IPS DF 4.7 (cell line): ENCODE data around the gene MATR3.
"Not testable (repeated sequence)": the region's sequence is repeated elsewhere in the genome, so short reads cannot be mapped to it uniquely, and the experiment has no call there.

ENCODE experiments used
- DNase-seq: peaks from one replicate; pipeline ENCODE4 v3.0.0-alpha.2; 2013; ENCODE audit warnings: low spot score; ENCODE audit errors: extremely low read depth

MATR3 gene, protein sequence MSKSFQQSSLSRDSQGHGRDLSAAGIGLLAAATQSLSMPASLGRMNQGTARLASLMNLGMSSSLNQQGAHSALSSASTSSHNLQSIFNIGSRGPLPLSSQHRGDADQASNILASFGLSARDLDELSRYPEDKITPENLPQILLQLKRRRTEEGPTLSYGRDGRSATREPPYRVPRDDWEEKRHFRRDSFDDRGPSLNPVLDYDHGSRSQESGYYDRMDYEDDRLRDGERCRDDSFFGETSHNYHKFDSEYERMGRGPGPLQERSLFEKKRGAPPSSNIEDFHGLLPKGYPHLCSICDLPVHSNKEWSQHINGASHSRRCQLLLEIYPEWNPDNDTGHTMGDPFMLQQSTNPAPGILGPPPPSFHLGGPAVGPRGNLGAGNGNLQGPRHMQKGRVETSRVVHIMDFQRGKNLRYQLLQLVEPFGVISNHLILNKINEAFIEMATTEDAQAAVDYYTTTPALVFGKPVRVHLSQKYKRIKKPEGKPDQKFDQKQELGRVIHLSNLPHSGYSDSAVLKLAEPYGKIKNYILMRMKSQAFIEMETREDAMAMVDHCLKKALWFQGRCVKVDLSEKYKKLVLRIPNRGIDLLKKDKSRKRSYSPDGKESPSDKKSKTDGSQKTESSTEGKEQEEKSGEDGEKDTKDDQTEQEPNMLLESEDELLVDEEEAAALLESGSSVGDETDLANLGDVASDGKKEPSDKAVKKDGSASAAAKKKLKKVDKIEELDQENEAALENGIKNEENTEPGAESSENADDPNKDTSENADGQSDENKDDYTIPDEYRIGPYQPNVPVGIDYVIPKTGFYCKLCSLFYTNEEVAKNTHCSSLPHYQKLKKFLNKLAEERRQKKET

DNA sequence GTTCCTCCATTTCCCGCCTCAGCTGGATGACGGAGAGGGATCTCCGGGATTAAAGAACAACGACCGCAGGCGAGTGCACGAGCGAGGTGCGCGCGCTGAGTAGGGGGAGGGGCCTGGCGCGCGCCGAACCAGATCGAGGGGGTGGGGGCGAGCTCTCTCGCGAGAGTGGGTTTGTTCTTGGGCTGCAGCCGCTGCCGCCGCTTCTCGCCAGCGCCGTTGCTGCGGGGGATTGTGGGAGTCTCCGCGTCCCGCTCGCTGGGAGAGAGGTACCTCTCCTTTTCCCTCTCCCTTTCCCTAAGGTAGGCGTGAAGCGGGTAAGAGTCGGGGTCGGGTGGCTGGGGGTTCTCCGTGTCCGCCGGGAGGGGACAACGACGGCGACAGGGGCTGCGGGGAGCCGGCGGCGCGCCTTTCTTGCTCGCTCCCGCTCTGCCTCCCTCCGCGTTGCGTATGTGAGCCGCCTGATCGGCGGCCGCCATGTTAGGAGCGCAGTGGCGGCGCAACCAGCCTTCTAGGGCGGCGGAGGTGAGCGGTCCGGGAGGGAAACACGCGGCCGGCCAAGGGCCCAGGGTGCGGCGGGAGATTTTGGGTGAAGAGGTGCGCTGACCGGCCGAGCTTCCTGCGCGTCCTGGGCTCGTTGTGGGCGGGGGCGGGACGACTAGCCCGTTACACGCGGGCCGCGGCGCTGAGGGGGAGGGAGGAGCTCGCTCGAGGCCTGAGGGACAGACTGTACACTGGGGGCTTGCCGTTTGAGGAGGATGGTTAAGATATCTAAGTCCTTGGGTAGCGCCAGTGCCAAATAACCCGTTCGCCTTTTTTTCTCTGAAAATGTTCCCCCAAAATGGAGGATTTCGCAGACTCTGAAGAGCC, at the start of gene MATR3:
Gene MATR3 (plus strand): TSS at position 234 of the 867 bp plus-strand sequence. CDS start 13,676 bp downstream, outside the sequence.
- peak; percentile 66 for DNase-seq

DNA sequence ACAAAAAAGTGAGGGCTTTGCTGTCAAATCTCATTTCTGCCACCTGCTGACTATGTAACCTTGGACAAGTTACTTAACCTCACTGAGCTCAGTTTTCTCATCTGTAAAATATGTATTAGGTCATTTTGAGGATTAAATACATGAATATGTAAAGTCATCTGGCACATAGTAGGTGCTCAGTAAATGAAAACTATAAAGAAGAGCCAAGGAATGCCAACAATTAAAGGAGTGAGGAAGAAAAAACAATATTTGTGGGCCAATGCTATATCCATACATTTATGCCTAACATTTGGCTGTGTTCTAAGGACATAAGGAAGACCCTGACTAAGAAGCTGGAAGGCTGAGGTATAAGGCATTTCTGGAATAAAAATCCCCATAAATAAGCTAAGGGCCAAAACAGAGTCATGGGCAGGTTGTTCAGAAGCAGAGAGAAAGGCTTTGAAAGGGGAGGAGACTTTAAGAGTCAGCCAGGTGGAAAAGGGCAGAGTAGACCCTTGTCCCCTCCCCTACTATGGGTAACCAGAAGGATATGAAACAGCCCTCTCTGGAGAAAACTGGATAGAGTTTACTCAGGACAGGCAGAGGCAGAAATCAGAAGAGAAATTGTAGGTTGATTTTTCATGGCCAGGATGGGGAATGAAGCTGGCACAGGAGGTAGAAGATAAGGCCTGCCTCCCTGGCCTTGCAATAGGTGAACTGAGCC, 47.8 kb upstream of the MATR3 start:
- DNase-seq = no peak

DNA sequence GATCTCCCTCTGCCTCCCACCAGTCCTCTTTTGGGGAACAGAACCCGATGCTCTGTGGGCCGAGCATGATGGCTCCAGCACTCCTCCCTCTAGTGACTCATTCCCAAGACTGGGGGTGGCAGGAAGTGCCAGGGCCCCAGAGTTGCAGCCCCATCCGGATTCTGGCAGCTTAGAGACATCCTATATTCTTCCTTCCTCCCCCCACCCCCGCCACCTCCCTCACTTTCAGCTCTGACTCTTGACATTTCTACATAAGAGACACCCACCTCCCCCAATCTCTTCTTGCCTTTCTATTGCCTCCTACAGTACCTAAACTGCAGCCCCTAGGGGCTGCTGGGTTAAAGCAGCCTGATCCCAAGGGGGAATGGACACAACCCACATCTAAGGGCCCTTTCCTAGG, 47.1 kb upstream of the MATR3 start:
- DNase-seq = no peak

DNA sequence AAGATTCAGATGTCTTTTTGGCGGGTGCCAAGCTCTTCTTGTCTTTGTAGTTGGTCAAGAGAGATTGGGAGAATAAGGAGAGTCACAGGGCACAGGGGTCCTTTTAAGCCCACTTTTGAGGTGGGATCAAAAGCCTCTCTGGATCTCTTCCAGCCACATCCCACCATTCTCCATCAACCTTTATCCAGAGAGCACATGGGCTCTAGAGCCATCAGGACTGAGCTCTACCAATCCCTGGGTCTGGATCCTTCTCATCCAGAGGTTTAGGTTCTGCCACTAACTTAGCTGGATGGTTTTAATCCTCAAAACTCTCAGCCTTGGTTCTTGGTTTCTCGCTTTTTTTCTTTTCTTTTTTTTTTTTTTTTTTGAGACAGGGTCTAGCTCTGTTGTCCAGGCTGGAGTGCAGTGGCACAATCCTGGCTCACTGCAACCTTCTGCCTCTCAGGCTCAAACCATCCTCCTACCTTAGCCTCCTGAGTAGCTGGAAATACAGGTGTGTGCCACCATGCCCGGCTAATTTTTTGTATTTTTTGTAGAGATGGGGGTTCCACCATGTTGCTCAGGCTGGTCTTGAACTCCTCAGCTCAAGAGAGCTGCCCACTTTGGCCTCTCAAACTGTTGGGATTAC, 44.6 kb upstream of the MATR3 start:
- no peak for DNase-seq

DNA sequence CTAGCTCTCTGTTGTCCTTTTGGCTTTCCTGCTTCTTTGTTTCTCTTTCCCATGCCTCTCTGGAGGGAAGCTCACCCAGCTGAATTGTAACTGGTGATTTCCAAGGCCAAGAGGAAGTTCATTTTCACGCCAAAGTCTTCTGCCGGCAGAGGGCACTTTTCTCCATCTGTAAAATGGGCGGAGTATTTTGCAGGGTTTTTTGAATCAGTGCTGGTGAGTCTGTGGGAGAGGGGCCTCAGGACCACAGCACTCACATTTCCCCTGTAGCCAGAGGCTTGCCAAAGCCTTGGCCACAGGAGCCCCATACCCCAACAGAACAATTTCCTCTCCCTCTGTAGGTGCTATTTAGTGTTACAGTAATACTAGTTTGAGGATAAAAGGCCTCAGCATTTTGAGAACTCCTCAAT, 42.3 kb upstream of the MATR3 start:
- DNase-seq = no peak

DNA sequence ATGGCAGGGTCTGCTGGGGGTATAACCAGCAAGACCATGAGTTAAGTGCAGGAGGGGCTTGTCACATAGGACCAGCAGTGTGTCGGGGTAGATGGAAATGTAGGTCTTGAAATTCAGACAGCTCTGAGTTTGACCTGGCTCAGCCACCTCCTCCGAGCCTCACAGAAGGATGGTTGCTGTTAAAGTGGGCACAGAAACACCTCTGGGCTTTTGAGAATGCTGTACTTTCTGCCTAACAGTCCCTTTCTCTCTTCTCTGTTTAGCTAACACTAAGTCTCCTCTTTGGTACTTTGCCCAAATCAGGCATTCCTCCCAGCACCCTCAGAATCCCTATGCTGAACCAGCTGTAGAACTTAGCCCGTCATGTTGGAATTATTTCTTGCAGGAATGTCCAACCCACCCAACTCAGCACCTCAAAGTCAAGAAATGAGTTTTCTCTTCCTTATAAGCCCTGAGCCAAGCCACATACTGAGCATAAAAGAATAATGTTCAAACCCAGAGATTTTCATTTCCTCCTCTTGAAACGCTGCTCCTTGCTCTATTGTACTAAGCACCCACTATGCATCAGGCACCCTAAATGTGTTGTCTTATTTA, 41.7 kb upstream of the MATR3 start:
- DNase-seq = no peak

DNA sequence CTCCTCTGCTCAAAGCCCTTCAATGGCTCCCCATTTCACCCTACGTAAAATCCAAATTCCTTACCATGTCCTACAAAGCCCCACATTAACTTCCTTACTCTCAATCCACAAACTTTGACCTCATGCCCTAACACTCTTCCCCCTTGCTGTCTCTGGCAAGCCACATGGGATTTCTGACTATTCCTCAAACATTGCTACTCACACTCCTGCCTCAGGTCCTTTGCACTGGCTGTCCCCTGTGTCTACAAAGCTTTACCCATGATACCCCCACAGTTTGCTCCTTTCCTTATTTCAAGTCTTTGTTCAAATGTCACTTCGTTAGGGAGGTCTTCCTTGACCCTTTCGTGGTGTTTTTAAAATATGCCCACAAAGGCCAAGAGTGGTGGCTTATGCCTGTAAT, 40.4 kb upstream of the MATR3 start:
- no peak for DNase-seq

DNA sequence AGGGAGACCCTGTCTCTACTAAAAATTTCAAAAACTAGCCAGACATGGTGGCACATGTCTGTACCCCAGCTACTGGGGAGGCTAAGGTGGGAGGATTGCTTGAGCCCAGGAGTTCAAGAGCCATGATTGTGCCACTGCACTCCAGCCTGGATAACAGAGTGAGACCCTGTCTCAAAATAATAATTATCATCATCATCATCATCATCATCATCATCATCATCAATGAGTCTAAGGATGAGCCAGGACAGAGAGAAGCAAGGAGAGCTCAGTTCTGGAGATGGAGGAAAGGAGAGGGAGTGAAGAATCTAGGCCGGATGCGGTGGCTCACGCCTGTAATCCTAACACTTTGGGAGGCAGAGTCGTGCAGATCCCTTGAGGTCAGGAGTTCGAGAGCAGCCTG, 36.7 kb upstream of the MATR3 start:
- no peak for DNase-seq

DNA sequence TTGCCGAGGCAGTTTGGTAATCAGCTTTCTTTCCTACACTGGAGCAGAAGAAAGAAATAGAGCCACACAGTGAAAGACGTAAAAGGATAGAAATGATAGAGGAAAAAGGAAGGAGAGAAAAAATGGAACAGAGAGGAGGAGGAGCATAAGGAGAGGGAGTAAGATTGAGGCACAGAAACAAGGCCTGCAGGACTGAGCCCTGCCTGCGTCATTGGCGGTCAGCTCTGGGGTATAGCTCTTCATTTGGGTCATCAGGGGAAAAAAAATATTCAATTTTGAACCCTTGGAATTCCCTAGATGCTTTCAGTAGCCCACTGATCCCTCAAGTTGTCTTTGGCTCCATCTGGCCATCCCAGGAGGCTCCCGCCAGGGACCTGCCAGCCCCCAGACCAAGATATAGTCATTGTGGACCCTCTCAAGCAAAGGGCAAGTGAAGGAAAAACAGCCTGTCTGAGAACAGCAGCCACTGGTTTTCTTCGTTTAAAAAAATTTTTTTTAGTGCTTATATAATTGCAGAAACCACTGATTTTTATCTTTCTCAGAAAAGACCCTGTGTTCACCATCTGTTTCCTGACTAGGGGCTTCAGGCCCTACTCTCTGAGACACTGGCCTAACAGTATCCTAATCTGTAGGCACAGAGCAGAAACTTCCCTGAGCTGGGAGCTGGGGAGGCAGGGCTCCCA, 31.3 kb upstream of the MATR3 start:
- DNase-seq = no peak

DNA sequence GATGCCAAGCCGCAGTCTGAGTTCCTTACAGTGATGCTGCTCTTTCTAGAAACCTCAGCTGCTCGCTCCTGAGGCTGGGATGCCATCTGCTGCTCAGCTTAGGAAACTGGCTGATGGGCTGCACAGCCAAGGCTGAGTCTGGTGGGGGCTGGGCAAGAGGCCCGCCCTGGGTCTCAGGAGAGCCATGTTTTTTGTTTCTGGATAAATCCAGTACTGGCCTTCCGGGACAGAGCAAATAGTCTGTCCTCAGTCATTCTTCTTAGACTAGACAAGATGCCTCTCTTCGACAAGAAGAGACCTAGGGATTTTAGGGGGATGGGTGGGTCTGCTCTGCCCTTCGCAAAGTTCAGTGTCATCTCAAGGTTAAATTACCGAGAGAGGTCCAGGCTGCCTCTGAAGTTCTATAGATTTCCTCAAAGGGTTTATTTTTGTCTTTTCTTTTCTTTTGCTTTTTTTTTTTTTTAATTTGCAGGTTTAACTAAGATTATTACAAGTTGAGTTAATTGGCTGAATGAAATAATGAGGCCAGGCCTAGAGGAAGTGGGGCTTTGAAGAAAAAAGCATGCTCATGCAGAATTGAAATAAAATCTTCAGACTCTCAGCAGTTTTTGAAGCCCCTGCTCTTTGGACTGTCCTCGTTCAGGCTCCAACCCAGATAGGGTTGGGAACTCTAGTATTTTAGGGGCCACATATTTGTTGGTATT, 30.6 kb upstream of the MATR3 start:
- no peak for DNase-seq

DNA sequence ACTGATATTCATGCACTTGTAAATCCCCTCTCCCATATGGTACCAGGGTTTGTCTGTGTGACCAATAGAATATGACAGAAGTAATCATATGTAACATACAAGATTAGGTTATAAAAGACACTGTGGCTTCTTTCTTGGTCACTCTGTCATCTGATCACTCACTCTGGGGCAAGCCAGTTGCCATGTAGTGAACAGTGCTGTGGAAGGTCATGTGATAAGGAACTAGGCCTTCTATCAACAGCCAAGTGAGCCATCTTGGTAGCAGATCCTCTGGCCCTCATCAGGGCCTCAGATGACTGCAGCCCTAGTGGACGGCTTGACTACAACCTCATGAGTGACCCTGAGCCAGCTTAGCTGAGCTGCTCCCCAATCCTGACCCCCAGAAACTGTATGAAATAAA, 30.0 kb upstream of the MATR3 start:
- no peak for DNase-seq

DNA sequence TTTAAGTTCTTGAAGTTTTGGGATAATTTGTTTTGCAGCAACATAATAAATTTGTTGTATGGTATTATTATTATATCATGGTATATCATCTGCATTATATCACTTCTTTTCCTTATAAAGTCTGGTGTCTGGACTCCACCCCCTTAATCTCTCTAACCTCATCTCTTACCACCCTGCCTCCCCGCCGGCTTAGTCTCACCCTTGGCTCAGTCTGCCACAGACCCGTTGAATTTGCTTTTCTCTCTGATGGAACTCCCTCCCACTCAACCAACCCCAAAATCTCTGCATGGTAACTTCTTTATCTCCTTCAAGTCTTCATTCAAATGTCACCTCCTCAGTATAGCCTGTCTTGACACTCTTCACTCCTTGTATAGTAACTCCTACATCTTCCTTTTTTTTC, 29.6 kb upstream of the MATR3 start:
- no peak for DNase-seq

DNA sequence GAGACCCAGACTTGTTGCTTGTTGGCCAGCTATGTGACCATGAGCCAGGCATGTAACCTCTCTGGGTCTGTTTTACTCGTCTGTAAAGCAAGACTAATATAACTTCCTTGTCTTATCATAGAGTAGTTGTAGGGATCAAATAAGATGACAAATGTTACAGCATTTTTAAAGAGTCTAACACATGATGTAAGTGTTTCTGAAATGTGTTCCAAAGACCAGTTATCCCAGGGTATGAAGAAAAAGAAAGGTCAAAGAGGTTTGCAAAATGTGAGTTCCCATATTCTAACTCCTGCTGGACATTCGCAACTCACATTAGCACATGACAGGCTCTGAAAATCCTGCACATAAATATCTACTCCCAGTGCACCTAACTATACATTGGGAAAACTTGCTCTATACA, 28.5 kb upstream of the MATR3 start:
- no peak for DNase-seq

DNA sequence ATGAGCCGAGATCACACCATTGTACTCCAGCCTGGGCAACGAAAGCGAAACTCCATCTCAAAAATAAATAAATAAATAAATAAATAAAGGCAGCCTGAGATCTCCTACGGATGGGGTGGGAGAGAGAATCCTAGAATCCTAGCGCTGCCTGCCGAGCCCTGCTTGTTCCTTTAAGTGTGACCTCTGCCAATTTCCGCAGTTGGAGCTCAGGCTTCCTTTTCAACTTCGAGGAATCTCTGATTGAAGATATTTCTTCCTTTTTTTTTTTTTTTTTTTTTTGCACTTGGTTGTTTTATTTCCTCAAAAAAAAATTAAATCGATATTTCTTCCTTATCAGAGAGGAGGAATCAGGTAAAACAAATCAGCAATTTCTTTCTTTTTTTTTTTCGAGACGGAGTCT, 27.3 kb upstream of the MATR3 start:
- DNase-seq = no peak

DNA sequence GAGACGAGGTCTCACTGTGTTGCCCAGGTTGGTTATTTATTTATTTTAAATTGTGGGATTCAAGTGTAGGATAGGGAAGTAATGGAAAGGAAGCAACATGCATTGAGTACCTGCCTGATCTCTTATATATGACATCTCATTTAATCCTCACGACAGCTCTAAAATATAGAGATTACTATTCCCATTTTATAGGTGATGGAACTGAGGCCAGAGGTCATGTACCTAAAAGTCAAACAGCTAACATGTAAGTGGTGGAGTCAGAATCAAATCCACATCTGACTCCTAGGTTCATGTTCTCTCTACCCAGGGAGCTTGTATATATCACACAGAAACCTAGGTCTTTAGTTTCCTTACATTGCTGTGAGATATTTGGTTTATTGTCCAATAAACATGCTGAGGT, 26.1 kb upstream of the MATR3 start:
- no peak for DNase-seq

DNA sequence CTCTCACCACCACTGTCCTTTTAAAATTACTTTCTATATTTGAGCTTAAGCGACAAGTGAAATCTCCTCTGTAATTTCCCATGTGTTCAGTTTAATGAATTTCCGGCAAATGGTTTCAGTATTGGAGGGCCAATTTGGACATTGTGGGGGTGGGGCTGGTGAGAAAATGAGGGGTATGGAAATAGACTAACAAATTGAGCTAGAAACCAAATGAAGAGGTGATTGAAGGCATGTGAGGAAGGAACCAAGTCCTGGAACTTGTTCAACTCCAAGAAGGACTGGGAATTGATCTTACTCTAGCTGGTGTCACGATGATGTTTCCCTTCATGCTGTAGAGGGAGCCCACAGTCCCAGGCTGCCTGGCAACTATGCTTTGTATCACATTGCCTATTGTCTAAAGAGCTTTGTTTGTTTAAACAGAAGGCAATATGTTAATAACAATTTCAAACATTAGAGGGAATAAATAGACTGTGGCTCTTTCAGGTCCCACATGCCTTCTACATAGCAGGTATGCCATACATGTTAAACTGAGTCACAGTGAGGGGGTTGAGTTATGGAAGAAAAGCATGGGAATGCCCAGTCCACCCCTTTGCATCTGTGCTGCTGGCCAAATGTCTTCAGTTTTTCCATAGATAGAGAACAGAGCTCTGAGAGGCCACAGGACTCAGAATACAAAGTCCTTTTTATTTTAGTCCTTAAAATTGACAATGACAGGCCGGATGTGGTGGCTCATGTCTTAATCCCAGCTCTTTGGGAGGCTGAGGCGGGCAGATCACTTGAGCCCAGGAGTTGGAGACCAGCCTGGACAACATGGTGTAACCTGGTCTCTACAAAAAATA, 25.0 kb upstream of the MATR3 start:
- DNase-seq = no peak

DNA sequence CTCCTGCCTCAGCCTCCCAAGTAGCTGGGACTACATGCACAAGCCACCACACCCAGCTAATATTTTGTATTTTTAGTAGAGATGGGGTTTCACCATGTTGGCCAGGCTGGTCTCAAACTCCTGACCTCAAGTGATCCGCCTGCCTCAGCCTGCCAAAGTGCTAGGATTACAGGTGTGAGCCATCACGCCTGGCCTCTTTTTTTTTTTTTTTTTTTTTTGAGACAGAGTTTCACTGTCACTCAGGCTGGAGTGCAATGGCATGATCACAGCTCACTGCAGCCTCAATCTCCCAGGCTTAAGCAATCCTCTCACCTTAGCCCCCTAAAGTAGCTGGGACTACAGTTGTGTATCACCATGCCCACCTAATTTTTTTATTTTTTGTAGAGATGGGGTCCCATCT, 22.8 kb upstream of the MATR3 start:
- DNase-seq = not testable (repeated sequence)
